Epithelial cell of esophagus (primary cell): ENCODE data around the gene KIF16B.

Source experiments
- DNase-seq: peaks from one replicate; pipeline ENCODE4 v3.0.0; 2010; ENCODE audit warnings: low read depth
- H3K4me3 ChIP-seq: 2 replicates; pipeline ENCODE4 v1.5.1; 2011; ENCODE audit warnings: mild to moderate bottlenecking, low read length, control low read depth
- TF ChIP-seq, protein P1 (sequence below): IDR thresholded peaks from 2 replicates; pipeline ENCODE4 v1.5.1; 2011; ENCODE audit warnings: low read depth, mild to moderate bottlenecking, low read length, control low read depth, inconsistent platforms; ENCODE audit not compliant: insufficient read depth; ENCODE audit errors: missing control alignments

KIF16B gene

DNA sequence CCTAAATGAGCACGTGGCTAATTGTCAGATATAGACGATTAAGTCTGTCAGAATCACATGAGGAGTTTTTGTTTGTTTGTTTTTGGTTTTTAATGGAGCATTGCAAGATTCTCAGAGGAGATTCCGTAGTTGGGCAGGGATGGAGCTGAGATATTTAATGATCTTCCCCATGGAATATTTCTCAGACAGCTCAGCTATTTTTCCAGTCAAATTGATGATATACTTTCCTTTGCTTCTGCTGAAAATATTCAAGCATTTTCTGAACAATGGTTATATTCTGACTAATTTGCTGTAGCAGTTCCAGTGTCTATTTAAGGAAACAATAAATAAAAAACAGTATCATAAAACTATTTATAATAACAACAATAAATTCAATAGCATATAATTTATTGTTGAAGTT lies 348.4 kb downstream of the KIF16B start:
- H3K4me3 ChIP-seq: no peak overlapping the region
- DNase-seq: no peak
- TF ChIP-seq, protein P1, sequence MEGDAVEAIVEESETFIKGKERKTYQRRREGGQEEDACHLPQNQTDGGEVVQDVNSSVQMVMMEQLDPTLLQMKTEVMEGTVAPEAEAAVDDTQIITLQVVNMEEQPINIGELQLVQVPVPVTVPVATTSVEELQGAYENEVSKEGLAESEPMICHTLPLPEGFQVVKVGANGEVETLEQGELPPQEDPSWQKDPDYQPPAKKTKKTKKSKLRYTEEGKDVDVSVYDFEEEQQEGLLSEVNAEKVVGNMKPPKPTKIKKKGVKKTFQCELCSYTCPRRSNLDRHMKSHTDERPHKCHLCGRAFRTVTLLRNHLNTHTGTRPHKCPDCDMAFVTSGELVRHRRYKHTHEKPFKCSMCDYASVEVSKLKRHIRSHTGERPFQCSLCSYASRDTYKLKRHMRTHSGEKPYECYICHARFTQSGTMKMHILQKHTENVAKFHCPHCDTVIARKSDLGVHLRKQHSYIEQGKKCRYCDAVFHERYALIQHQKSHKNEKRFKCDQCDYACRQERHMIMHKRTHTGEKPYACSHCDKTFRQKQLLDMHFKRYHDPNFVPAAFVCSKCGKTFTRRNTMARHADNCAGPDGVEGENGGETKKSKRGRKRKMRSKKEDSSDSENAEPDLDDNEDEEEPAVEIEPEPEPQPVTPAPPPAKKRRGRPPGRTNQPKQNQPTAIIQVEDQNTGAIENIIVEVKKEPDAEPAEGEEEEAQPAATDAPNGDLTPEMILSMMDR: no peak

DNA sequence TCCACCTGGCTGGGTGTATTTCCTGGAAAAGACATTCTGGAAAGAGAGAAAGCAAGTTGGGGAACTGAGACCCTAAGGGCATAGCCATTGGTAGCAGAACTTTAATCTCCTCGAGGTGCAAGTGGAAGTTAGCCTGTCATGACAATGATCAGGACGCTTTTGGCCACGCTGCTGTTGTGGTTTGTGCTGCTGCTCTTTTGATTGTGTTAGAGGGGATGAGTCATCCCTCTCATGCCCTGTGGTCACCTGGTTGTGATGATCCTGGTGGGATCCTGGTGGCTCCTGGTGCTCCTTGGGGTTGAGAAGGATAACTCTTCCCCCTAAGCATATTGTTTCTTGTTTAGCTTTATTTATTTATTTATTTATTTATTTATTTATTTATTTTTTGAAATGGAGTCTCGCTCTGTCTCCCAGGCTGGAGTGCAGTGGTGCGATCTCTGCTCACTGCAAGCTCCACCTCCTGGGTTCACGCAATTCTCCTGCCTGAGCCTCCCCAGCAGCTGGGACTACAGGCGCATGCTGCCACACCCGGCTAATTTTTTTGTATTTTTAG lies 350.3 kb downstream of the KIF16B start:
- TF ChIP-seq, protein P1: no peak
- no peak for DNase-seq
- no peak overlapping the region for H3K4me3 ChIP-seq
